Umbilical cord (tissue), 1 donor: ENCODE data around the gene ARFGEF3. TPM values are rescaled to one million over a fixed set of nuclear protein-coding genes. Genes with fewer than 3 reads are reported as not detected.

Experiments used
- total RNA-seq: library from RNA; depleted of rRNA; stranded (reverse); fragments of >200 nt; gene quantifications from one replicate; pipeline ENCODE4 v1.2.3, GENCODE V29; 2014; ENCODE audit warnings: low replicate concordance; ENCODE audit not compliant: insufficient read depth

ARFGEF3 gene
- total RNA-seq, 1 donor from 2014 or later: 4.6 TPM

Other genes with a start within 250 kb of the ARFGEF3 start
- 46.0 TPM for gene PERP, start 54.5 kb upstream of the ARFGEF3 start, total RNA-seq
- 2.2 TPM for gene PBOV1, start 56.6 kb downstream of the ARFGEF3 start, total RNA-seq
- gene SMIM28, start 216.0 kb downstream of the ARFGEF3 start, total RNA-seq: not detected
- 6.7 TPM for gene HEBP2, start 242.3 kb downstream of the ARFGEF3 start, total RNA-seq